ENCODE measurements around the gene ANXA7.

DNA sequence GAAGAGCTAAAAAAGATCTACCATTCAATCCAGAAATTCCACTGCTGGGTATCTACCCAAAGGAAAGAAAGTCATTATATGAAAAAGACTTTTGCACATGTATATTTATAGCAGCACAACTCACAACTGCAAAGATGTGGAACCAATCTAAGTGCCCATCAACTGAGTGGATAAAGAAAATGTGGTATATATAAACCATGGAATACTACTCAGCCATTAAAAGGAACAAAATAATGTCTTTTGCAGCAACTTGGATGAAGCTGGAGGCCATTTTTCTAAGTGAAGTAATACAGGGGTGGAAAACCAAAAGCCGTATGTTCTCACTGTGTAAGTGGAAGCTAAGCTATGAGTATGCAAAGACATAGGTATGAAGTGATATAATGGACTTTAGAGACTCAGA lies 3.0 kb downstream of the ANXA7 start:
- TF ChIP-seq, protein P1, sequence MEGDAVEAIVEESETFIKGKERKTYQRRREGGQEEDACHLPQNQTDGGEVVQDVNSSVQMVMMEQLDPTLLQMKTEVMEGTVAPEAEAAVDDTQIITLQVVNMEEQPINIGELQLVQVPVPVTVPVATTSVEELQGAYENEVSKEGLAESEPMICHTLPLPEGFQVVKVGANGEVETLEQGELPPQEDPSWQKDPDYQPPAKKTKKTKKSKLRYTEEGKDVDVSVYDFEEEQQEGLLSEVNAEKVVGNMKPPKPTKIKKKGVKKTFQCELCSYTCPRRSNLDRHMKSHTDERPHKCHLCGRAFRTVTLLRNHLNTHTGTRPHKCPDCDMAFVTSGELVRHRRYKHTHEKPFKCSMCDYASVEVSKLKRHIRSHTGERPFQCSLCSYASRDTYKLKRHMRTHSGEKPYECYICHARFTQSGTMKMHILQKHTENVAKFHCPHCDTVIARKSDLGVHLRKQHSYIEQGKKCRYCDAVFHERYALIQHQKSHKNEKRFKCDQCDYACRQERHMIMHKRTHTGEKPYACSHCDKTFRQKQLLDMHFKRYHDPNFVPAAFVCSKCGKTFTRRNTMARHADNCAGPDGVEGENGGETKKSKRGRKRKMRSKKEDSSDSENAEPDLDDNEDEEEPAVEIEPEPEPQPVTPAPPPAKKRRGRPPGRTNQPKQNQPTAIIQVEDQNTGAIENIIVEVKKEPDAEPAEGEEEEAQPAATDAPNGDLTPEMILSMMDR (conservative IDR thresholded peaks at IDR 0.05; ENCODE audit: low read depth, low read length), result no peak
- no peak for TF ChIP-seq EZH2 (IDR thresholded peaks at IDR 0.05; ENCODE audit: borderline replicate concordance, low read depth, low read length, poor library complexity, severe bottlenecking)
